ENCODE results near the gene MRGPRD.

DNA sequence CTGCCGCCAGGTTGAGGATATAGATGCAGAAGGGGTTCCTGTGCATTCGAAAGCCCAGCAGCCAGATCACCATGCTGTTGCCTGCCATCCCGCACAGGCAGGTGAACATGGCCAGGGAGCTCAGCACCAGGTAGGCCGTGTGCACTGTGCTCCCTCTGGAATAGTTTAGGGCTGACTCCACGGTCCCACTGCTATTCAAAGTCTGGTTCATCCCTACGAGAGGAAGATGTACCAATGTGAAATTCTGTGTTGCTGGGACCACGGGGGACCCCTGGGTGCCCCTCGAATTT lies at the start of gene MRGPRD:
- TF ChIP-seq, protein P1, sequence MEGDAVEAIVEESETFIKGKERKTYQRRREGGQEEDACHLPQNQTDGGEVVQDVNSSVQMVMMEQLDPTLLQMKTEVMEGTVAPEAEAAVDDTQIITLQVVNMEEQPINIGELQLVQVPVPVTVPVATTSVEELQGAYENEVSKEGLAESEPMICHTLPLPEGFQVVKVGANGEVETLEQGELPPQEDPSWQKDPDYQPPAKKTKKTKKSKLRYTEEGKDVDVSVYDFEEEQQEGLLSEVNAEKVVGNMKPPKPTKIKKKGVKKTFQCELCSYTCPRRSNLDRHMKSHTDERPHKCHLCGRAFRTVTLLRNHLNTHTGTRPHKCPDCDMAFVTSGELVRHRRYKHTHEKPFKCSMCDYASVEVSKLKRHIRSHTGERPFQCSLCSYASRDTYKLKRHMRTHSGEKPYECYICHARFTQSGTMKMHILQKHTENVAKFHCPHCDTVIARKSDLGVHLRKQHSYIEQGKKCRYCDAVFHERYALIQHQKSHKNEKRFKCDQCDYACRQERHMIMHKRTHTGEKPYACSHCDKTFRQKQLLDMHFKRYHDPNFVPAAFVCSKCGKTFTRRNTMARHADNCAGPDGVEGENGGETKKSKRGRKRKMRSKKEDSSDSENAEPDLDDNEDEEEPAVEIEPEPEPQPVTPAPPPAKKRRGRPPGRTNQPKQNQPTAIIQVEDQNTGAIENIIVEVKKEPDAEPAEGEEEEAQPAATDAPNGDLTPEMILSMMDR (conservative IDR thresholded peaks at IDR 0.05 in 1 of 2, IDR thresholded peaks at IDR 0.05 in 1 of 2; ENCODE audit: low read depth in 1 of 2, low read length in 2 of 2) = no peak
- no peak for TF ChIP-seq EZH2 (IDR thresholded peaks at IDR 0.05; ENCODE audit: low read length, missing control alignments)

All from fibroblast of lung (primary cell).